ENCODE data around the gene LIPM.

The LIPM gene

GRCh38 chr10:88827671-88828070 lies 25.1 kb downstream of the LIPM start:
- no peak for DNase-seq (ENCODE audit: low spot score)
- in situ Hi-C loops (cut with MboI; ENCODE audit: low sequenced_read_pairs, unreplicated experiment): no loop called here
- TF ChIP-seq, protein P1, sequence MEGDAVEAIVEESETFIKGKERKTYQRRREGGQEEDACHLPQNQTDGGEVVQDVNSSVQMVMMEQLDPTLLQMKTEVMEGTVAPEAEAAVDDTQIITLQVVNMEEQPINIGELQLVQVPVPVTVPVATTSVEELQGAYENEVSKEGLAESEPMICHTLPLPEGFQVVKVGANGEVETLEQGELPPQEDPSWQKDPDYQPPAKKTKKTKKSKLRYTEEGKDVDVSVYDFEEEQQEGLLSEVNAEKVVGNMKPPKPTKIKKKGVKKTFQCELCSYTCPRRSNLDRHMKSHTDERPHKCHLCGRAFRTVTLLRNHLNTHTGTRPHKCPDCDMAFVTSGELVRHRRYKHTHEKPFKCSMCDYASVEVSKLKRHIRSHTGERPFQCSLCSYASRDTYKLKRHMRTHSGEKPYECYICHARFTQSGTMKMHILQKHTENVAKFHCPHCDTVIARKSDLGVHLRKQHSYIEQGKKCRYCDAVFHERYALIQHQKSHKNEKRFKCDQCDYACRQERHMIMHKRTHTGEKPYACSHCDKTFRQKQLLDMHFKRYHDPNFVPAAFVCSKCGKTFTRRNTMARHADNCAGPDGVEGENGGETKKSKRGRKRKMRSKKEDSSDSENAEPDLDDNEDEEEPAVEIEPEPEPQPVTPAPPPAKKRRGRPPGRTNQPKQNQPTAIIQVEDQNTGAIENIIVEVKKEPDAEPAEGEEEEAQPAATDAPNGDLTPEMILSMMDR (IDR thresholded peaks at IDR 0.05; ENCODE audit: borderline replicate concordance, control extremely low read depth, extremely low read depth, insufficient read depth, missing control alignments): no peak

GRCh38 chr10:88828310-88828709 lies 25.8 kb downstream of the LIPM start:
- no peak for DNase-seq (ENCODE audit: low spot score)

DNA sequence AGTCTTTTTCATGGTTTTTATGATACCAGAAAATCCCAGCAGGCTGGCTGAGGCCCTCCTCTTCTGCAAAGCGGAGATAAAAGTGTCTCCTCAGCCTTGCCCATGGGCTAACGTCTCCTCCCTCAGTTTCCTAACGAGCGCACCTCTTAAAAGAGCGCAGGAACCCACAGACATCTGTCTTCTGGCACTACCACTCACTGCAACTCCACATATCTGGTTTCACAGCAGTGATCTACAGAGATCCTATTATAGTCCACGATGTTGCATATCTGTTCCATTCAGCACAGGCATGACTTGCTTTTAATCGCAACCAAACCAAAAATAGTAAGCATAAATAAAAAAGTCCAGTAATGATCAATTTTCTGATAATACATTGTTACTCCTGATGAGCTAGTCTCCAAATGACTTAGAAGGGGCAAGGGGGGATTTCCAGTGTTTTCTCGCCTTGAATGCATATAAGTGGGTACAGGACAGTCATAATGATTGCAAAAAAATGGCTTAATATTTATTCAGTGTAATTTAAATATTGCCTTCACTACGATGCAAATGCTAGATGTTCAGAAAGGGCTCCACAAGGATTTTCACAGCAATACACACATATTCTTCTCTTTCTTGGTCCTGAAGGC lies 28.2 kb downstream of the LIPM start:
- TF ChIP-seq, protein P1 (IDR thresholded peaks at IDR 0.05; ENCODE audit: borderline replicate concordance, control extremely low read depth, extremely low read depth, insufficient read depth, missing control alignments): no peak
- in situ Hi-C loops (cut with MboI; ENCODE audit: low sequenced_read_pairs, unreplicated experiment): loop anchor here (10.0 kb wide), 1 partner anchor 384 kb away; no protein-coding TSS in a partner anchor
- DNase-seq (ENCODE audit: low spot score): no peak

More at GRCh38 chr10:88828310-88828709, 25.8 kb downstream of the LIPM start:
- TF ChIP-seq, protein P1 (IDR thresholded peaks at IDR 0.05; ENCODE audit: borderline replicate concordance, control extremely low read depth, extremely low read depth, insufficient read depth, missing control alignments): no peak
- in situ Hi-C loops (cut with MboI; ENCODE audit: low sequenced_read_pairs, unreplicated experiment): no loop called here

GRCh38 chr10:88831709-88832108 lies 29.2 kb downstream of the LIPM start:
- in situ Hi-C loops (cut with MboI; ENCODE audit: low sequenced_read_pairs, unreplicated experiment): loop anchor here (10.0 kb wide), 1 partner anchor 383 kb away; no protein-coding TSS in a partner anchor
- TF ChIP-seq, protein P1 (IDR thresholded peaks at IDR 0.05; ENCODE audit: borderline replicate concordance, control extremely low read depth, extremely low read depth, insufficient read depth, missing control alignments): no peak
- no peak for DNase-seq (ENCODE audit: low spot score)

DNA sequence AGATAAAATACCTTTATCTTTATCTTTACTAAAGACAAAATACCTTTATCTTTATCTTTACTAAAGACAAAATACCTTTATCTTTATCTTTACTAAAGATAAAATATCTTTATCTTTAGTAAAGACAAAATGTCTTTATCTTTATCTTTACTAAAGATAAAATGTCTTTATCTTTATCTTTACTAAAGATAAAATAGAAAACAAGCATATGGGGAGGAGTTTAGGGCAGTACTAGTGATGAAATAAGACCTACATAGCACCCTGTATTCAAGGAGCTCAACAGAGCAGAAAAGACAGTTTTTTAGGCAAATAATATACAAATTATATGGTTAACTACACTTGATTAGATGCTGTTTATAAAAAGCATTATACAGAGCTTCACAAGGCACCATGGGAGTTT lies 29.8 kb downstream of the LIPM start:
- TF ChIP-seq, protein P1 (IDR thresholded peaks at IDR 0.05; ENCODE audit: borderline replicate concordance, control extremely low read depth, extremely low read depth, insufficient read depth, missing control alignments): no peak
- no peak for DNase-seq (ENCODE audit: low spot score)
- in situ Hi-C loops (cut with MboI; ENCODE audit: low sequenced_read_pairs, unreplicated experiment): loop anchor here (10.0 kb wide), 1 partner anchor 382 kb away; no protein-coding TSS in a partner anchor

DNA sequence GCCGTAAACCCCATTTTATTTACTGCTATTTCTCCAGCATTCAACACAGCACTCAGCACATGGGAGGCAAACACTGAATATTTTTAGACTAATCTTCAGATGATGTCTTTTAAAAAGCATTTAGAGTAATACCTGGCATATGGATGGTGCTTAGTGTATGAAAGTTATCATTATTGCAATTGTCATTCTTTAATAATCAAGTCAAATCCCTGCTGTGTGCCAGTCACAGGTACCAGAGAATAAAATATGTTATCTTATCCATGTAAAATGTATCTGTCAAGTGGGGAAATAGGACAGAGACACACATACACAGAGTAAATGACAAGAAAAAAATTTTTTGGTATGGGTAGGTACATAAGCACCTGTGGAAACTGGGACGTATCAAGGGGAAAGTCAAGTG lies 30.6 kb downstream of the LIPM start:
- in situ Hi-C loops (cut with MboI; ENCODE audit: low sequenced_read_pairs, unreplicated experiment): loop anchor here (10.0 kb wide), 1 partner anchor 382 kb away; no protein-coding TSS in a partner anchor
- TF ChIP-seq, protein P1 (IDR thresholded peaks at IDR 0.05; ENCODE audit: borderline replicate concordance, control extremely low read depth, extremely low read depth, insufficient read depth, missing control alignments): no peak
- no peak for DNase-seq (ENCODE audit: low spot score)
